K562 (cell line): ENCODE measurements around the gene BCAS3. TPM values are rescaled to one million over a fixed set of nuclear protein-coding genes. Genes with fewer than 3 reads are reported as not detected.
A peak's percentile ranks its signal among the peaks of the same experiment; 100 is the strongest.

Experiments
- ATAC-seq: fragments of 200-7000 bp; cut with Tn5 transposase; 3 replicates; pipeline ENCODE4 v1.9.1; 2020; ENCODE audit warnings: moderate library complexity
- BruUV-seq: library from RNA; stranded (reverse); fragments of 400-500 nt; replicated peaks from 2 replicates; lab custom pipeline; 2021; lab: Mats Ljungman, UMichigan
- CTCF ChIA-PET: fragments of 300-600 bp; formaldehyde crosslinking; extraction: SDS; loops from one replicate; lab custom pipeline; 2021; ENCODE audit warnings: low intra/inter-chr PET ratio; lab: Yijun Ruan, JAX
- POLR2A ChIA-PET: fragments of 300-600, 350-650 bp; sonication (Branson Sonifier 250); formaldehyde crosslinking; extraction: SDS; loops from one replicate; lab custom pipeline; 2021; ENCODE audit warnings: antibody characterized with exemption, inconsistent platforms; lab: Yijun Ruan, JAX
- DNase-seq, 4 experiments: peaks; one replicate each; pipeline versions ENCODE4 v3.0.0 to v3.0.0-alpha.2; 2011 to 2018; ENCODE audit warnings: low spot score in 3 of 4, mixed read lengths in 3 of 4; ENCODE audit errors: extremely low read depth in 1 of 4
- FAIRE-seq: peaks from 2 replicates; lab custom pipeline; 2011; peaks lifted over from hg19 to GRCh38; lab: Jason Lieb, UNC
- H2AFZ ChIP-seq: 2 replicates; pipeline ENCODE4 v1.6.0; 2011; ENCODE audit warnings: low read depth, low read length, control low read depth, inconsistent platforms
- H3K27ac ChIP-seq: fragments of 200-600 bp; 3 replicates; pipeline ENCODE4 v1.8.0; 2011; ENCODE audit warnings: low read depth, mild to moderate bottlenecking, control low read depth, inconsistent platforms, low read length, moderate library complexity, mixed read lengths; ENCODE audit errors: extremely low read depth
- H3K27me3 ChIP-seq, 2 experiments: fragments of 300-600 bp in 1 of 2; 2 replicates in 1 of 2; 3 replicates in 1 of 2; pipeline versions ENCODE4 v1.6.0 to v1.8.0; 2011; ENCODE audit warnings: inconsistent platforms in 2 of 2, low read length in 2 of 2, mild to moderate bottlenecking in 1 of 2, mixed read lengths in 1 of 2, moderate library complexity in 1 of 2; ENCODE audit not compliant: control insufficient read depth in 2 of 2, insufficient read depth in 2 of 2
- H3K36me3 ChIP-seq: fragments of 300-600 bp; 3 replicates; pipeline ENCODE4 v1.8.0; 2011; ENCODE audit warnings: mild to moderate bottlenecking, low read length, inconsistent platforms; ENCODE audit not compliant: control insufficient read depth, insufficient read depth
- H3K4me1 ChIP-seq, 2 experiments: fragments of 200-600 bp in 1 of 2; replicated peaks in 1 of 2; 2 replicates in 1 of 2; 3 replicates in 1 of 2; pipeline versions ENCODE4 v1.5.1 to v1.8.0; 2011; ENCODE audit warnings: inconsistent platforms in 2 of 2, low read length in 2 of 2, mild to moderate bottlenecking in 1 of 2, mixed read lengths in 1 of 2, moderate library complexity in 1 of 2; ENCODE audit not compliant: control insufficient read depth in 2 of 2, insufficient read depth in 2 of 2
- H3K4me2 ChIP-seq: 2 replicates; pipeline ENCODE4 v1.6.1; 2011; ENCODE audit warnings: low read length, control low read depth, inconsistent platforms, mixed read lengths; ENCODE audit not compliant: insufficient read depth
- H3K4me3 ChIP-seq: fragments of 200-600 bp; sonication (generic), shearing (Covaris generic); 2 replicates; pipeline ENCODE4 v1.5.1; 2016; ENCODE audit warnings: control low read depth, inconsistent platforms
- H3K79me2 ChIP-seq: fragments of 200-600 bp; 3 replicates; pipeline ENCODE4 v1.8.0; 2011; ENCODE audit warnings: low read length, inconsistent platforms; ENCODE audit not compliant: control insufficient read depth, insufficient read depth
- H3K9ac ChIP-seq, 2 experiments: 2 replicates each; pipeline versions ENCODE4 v1.6.0 to v1.6.1; 2011; ENCODE audit warnings: low read depth in 2 of 2, low read length in 2 of 2, control low read depth in 1 of 2, inconsistent platforms in 1 of 2, mild to moderate bottlenecking in 1 of 2, mixed read lengths in 1 of 2; ENCODE audit not compliant: insufficient read depth in 1 of 2
- H3K9me1 ChIP-seq: one replicate; pipeline ENCODE4 v1.6.0; 2011; ENCODE audit warnings: inconsistent platforms, mild to moderate bottlenecking, low read length, moderate library complexity; ENCODE audit not compliant: control insufficient read depth, insufficient read depth
- H3K9me3 ChIP-seq: replicated peaks from 2 replicates; pipeline ENCODE4 v1.5.1; 2011; ENCODE audit warnings: low read depth, low read length, inconsistent platforms; ENCODE audit not compliant: control insufficient read depth, insufficient read depth
- H4K20me1 ChIP-seq: replicated peaks from 2 replicates; pipeline ENCODE4 v1.6.1; 2011; ENCODE audit warnings: low read length, inconsistent platforms, mixed read lengths; ENCODE audit not compliant: control insufficient read depth, insufficient read depth
- ARID1B ChIP-seq: fragments of 450-650 bp; IDR thresholded peaks from 2 replicates; pipeline ENCODE4 v1.6.1; 2016; ENCODE audit warnings: antibody characterized with exemption, mild to moderate bottlenecking, inconsistent platforms
- HMGXB4 ChIP-seq: sonication (generic); formaldehyde crosslinking; IDR thresholded peaks from 2 replicates; pipeline ENCODE4 v1.8.1; 2023; ENCODE audit warnings: mild to moderate bottlenecking, missing genetic modification reagents
- MITF ChIP-seq: IDR thresholded peaks from 2 replicates; pipeline ENCODE4 v1.6.1; 2014; ENCODE audit warnings: antibody characterized with exemption
- NFE2 ChIP-seq: IDR thresholded peaks from 2 replicates; pipeline ENCODE4 v1.6.1; 2014; ENCODE audit warnings: antibody characterized with exemption, low read depth
- PHF8 ChIP-seq: fragments of 200-600 bp; sonication (generic); IDR thresholded peaks from 2 replicates; pipeline ENCODE4 v1.6.1; 2012; ENCODE audit warnings: mixed run types, mild to moderate bottlenecking, inconsistent platforms, low read length, moderate library complexity, borderline replicate concordance
- POLR2A ChIP-seq: fragments of 450-650 bp; conservative IDR thresholded peaks from 2 replicates; pipeline ENCODE4 v1.6.1; 2016
- SOX6 ChIP-seq: fragments of 450-650 bp; IDR thresholded peaks from 2 replicates; pipeline ENCODE4 v1.6.1; 2014; ENCODE audit warnings: mild to moderate bottlenecking
- TCF3 ChIP-seq: sonication (generic); formaldehyde crosslinking; IDR thresholded peaks from 2 replicates; pipeline ENCODE4 v1.4.0; 2020; ENCODE audit warnings: mild to moderate bottlenecking, missing genetic modification reagents
- ZBTB11 ChIP-seq, 3 experiments: fragments of 200-800 bp in 1 of 3; fragments of 250-450 bp in 1 of 3; fragments of 450-650 bp in 1 of 3; sonication (Bioruptor Pico) in 1 of 3; sonication (Bioruptor generic) in 1 of 3; formaldehyde crosslinking in 1 of 3; IDR thresholded peaks; 2 replicates each; pipeline versions ENCODE4 v1.6.1 to v1.8.0; 2016 to 2022; ENCODE audit warnings: mild to moderate bottlenecking in 2 of 3, missing genetic modification characterization in 2 of 3, missing compliant biosample characterization in 1 of 3, moderate library complexity in 1 of 3
- WGBS: fragments of 100-300 bp; shearing (Covaris generic); methylation state at CpG from one replicate; pipeline ENCODE4 v1.1.6; 2016; ENCODE audit warnings: low coverage, mixed read lengths; ENCODE audit not compliant: insufficient coverage; ENCODE audit errors: missing lambda C conversion rate; 5-methylcytosine and 5-hydroxymethylcytosine counted together
- in situ Hi-C: fragments of 300-500 bp; cut with MboI; formaldehyde crosslinking; loops from 4 replicates; pipeline ENCODE4 v1.15.0; 2018; ENCODE audit warnings: inconsistent platforms, mixed read lengths
- intact Hi-C: fragments of 100-400 bp; cut with micrococcal nuclease; formaldehyde crosslinking; loops from 2 replicates; pipeline ENCODE4 v1.14.2; 2022
- polyA plus RNA-seq, 8 experiments: library from polyadenylated mRNA; depleted of rRNA in 4 of 8; stranded (reverse) in 5 of 8; unstranded in 3 of 8; fragments of >200 nt; fragmentation: Nextera tagmentation in 2 of 8; fragmentation: Illumina TruSeq in 1 of 8; extraction: Ambion mirVana in 2 of 8; extraction: Trizol in 1 of 8; gene quantifications; 2 replicates each; pipeline versions ENCODE4 v1.2.1 to v1.2.3, GENCODE V29; 2011 to 2014; ENCODE audit warnings: inconsistent platforms in 1 of 8, missing spikeins in 1 of 8
- total RNA-seq, 7 experiments: library from RNA; depleted of rRNA in 6 of 7; stranded (reverse); fragments of >200 nt in 6 of 7; fragmentation: Illumina TruSeq in 2 of 7; extraction: Trizol in 2 of 7; gene quantifications; 2 replicates each; pipeline versions ENCODE4 v1.2.1 to v1.2.3, GENCODE V29; 2011 to 2021; ENCODE audit warnings: low replicate concordance in 1 of 7
- TF ChIP-seq, protein P1 (sequence below): sonication (generic); formaldehyde crosslinking; IDR thresholded peaks from 2 replicates; pipeline ENCODE4 v1.8.1; 2023; ENCODE audit warnings: mild to moderate bottlenecking, missing genetic modification reagents, moderate library complexity

Gene BCAS3
- total and polyA plus RNA-seq, 9 of the 15 experiments (the other 6 are each of a cell fraction or from before 2014, with no cell fraction given), result 1.9 to 5.5 (median 3.5) TPM

DNA sequence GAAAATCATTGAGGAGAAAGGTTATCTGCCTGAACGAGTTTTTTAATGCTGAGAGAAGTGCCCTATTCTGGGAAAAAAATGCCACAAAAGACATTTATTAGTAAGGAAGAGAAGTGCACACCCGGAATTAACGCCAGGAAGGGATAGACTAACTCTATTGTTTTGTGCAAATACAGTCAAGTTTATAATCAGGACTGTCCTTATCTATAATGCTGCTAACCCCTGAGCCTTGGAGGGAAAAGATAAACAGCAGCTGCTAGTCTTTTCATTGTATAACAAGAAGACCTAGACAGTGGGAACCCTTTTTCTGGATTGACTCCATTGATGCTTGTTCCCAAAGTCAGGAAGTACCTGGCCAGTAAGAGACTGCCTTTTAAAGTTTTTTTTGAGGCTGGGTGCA, 26.5 kb downstream of the BCAS3 start:
- no peaks in the 10 kb centered on the region for H4K20me1 ChIP-seq
- POLR2A ChIA-PET, result no interaction called here
- FAIRE-seq (no peak), DNase-seq (no peak), ATAC-seq (no peak)
- in situ Hi-C loops, result no loop called here
- H3K36me3 ChIP-seq, result no peaks in the 10 kb centered on the region
- no peak overlapping the region for H2AFZ ChIP-seq
- no peak overlapping the region for H3K27ac ChIP-seq
- no peaks in the 10 kb centered on the region for H3K9me1 ChIP-seq
- 0% methylated on average over 3 of the region's 3 CpGs for WGBS
- no peak overlapping the region for H3K4me3 ChIP-seq
- intact Hi-C loops, result no loop called here
- H3K9ac ChIP-seq, result no peak overlapping the region
- no TSS peak for BruUV-seq
- peaks cover 0 to 2% of the 10 kb centered on the region in 2 experiments; a peak in 2 of 5 replicates for H3K4me1 ChIP-seq
- no peak overlapping the region for H3K4me2 ChIP-seq
- no peaks in the 10 kb centered on the region for H3K9me3 ChIP-seq
- CTCF ChIA-PET, result no interaction called here
- peaks cover 0 to 8% of the 10 kb centered on the region in 2 experiments; a peak in 2 of 5 replicates for H3K27me3 ChIP-seq
- H3K79me2 ChIP-seq, result no peaks in the 10 kb centered on the region
- peak in 1 of 3 experiments; percentile 56; a peak in 2 of 6 replicates for TF ChIP-seq ZBTB11 (CRISPR knock-in tag; IDR thresholded peaks at IDR 0.05)
- TF ChIP-seq, protein P1, sequence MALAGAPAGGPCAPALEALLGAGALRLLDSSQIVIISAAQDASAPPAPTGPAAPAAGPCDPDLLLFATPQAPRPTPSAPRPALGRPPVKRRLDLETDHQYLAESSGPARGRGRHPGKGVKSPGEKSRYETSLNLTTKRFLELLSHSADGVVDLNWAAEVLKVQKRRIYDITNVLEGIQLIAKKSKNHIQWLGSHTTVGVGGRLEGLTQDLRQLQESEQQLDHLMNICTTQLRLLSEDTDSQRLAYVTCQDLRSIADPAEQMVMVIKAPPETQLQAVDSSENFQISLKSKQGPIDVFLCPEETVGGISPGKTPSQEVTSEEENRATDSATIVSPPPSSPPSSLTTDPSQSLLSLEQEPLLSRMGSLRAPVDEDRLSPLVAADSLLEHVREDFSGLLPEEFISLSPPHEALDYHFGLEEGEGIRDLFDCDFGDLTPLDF (CRISPR knock-in tag), result no peak
- peak; percentile 47; the same call in 1 of the 2 replicates for TF ChIP-seq SOX6
- 0 out of 2 replicates have a peak, but pooled peaks have one; percentile 12 for TF ChIP-seq ARID1B
- TF ChIP-seq MITF, result no peak
- TF ChIP-seq HMGXB4, result no peak
- TF ChIP-seq PHF8, result no peak
- no peak for TF ChIP-seq NFE2
- TF ChIP-seq TCF3, result 0 out of 2 replicates have a peak, but pooled peaks have one; percentile 9
- no peak for TF ChIP-seq POLR2A
